NOMO-1 treated with dmso at 0.1 percent for 144 hours (cell line): Measurements from ENCODE around the gene ZNF141.
"Not testable (repeated sequence)": the region's sequence is repeated elsewhere in the genome, so short reads cannot be mapped to it uniquely, and the experiment has no call there.

Experiments used
- DNase-seq: peaks from one replicate; lab custom pipeline; 2025; ENCODE audit not compliant: unreplicated experiment; lab: John Stamatoyannopoulos, UW

The ZNF141 gene

GRCh38 chr4:384311-385010 lies 46.8 kb downstream of the ZNF141 start:
- no peak for DNase-seq

DNA sequence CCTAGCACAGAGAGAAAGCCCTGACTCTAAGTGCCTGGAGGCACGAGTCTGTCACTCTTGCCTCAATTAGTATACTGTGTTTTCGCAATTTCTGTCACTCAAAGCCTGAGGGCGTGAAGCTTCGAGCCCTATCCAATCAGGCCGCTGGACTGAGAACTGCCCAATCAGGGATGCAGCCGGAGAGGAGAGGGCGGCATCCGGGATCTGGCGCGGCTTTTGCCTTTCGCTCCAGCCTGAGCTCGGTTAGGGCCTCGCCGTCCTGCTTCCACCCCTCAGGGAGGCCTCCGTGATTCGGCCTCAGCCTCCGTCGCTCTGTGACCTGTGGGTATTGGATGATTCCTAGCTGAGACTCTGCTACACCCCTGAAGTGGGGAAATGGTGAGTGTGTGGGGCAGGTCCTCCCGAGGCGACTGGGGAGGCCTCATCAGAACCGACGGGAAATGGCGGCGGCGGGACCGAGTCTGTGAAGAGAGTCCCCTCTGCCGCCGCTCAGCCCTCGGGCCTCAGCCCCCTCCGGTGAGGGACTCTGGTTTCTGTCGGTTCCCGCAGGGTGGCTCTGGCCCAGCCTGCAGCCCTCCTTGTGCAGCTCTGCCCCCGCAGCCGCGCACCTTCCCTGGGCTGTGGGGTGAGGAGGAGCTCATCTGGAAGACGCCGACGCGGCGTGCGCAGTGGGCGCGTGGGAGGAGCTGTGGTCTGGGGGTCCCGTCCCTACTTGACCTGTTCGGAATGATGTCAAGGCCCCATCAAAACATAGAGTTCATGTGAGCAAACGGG lies 48.5 kb downstream of the ZNF141 start:
- DNase-seq: no peak

DNA sequence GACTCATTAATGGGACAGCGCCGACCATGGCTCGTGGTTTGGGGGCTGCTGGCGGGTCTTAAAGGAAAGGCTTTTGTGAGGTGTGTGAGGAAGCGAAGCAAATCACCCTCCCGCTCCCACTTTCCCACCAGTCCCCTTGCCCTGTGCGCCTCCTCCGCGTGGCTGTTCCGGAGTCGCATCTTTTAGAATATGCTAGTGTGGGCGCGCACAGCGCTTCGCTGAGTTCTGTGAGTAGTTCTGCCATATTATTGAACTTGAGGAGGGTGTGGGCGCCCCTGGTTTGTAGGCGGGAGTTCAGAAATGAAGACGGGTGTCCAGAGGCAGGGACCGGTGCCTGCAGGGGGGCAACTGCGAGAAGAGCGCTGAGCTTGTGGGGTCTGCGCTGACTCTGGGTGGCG lies 49.1 kb downstream of the ZNF141 start:
- DNase-seq: no peak

GRCh38 chr4:404006-404405 lies 66.4 kb downstream of the ZNF141 start:
- DNase-seq: no peak

DNA sequence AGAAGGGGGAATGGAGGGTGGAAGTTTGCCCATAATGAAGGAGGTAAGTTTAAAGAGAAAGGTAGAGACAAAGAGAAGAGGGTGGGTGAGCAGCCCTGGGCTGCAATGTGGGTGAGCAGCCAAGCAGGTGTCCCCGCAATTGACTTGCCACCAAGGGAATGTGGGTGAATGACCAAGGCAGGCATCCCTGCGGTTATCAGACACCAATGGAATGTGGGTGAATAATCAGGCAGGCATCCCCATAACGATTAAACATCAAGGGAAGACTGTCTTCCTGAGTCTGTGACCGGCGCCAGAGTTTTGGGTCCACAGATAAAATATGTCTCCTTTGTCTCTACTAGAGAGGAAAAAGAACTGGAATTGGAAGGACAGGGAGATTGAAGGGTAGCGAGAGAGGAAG lies 70.7 kb downstream of the ZNF141 start:
- not testable (repeated sequence) for DNase-seq

GRCh38 chr4:422587-422986 lies 85.0 kb downstream of the ZNF141 start:
- DNase-seq: no peak
